ENCODE results near the gene MRPL38.

GRCh38 chr17:75899353-75899752 lies 5.3 kb downstream of the MRPL38 start:
- TF ChIP-seq EZH2 (IDR thresholded peaks at IDR 0.05) = no peak
- no peak for TF ChIP-seq POLR2AphosphoS5 (IDR thresholded peaks at IDR 0.05; ENCODE audit: borderline replicate concordance, low read depth, low read length)
- TF ChIP-seq FOXP2 (optimal IDR thresholded peaks at IDR 0.05; ENCODE audit: control extremely low read depth, extremely low read length, insufficient read depth) = no peak
